Activated T-cell treated with anti-CD3 and anti-CD28 coated beads for 24 hours (primary cell): ENCODE results near the gene BNIP3.

ENCODE experiments used
- DNase-seq: peaks from one replicate; pipeline ENCODE4 v3.0.0-alpha.2; 2020; ENCODE audit warnings: low read depth

BNIP3 gene

GRCh38 chr10:131949041-131949862 lies 32.5 kb downstream of the BNIP3 start:
- no peak for DNase-seq

GRCh38 chr10:131948501-131948900 lies 33.2 kb downstream of the BNIP3 start:
- no peak for DNase-seq

GRCh38 chr10:131947631-131948347 lies 33.9 kb downstream of the BNIP3 start:
- no peak for DNase-seq

GRCh38 chr10:131946880-131947279 lies 34.8 kb downstream of the BNIP3 start:
- no peak for DNase-seq

GRCh38 chr10:131946321-131946751 lies 35.4 kb downstream of the BNIP3 start:
- no peak for DNase-seq

GRCh38 chr10:131944976-131945695 lies 36.6 kb downstream of the BNIP3 start:
- DNase-seq: no peak

GRCh38 chr10:131944412-131944811 lies 37.3 kb downstream of the BNIP3 start:
- DNase-seq: no peak

- no peak for DNase-seq
Measured at GRCh38 chr10:131943021-131943814, 38.5 kb downstream of the BNIP3 start.

GRCh38 chr10:131942455-131942854 lies 39.3 kb downstream of the BNIP3 start:
- no peak for DNase-seq

- no peak for DNase-seq
Measured at GRCh38 chr10:131938681-131939080, 43.0 kb downstream of the BNIP3 start.

- DNase-seq: no peak
Measured at GRCh38 chr10:131937836-131938235, 43.9 kb downstream of the BNIP3 start.

GRCh38 chr10:131936736-131937135 lies 45.0 kb downstream of the BNIP3 start:
- DNase-seq: no peak

- no peak for DNase-seq
Measured at GRCh38 chr10:131936294-131936693, 45.4 kb downstream of the BNIP3 start.

- no peak for DNase-seq
Measured at GRCh38 chr10:131935260-131935659, 46.5 kb downstream of the BNIP3 start.

GRCh38 chr10:131934769-131935168 lies 47.0 kb downstream of the BNIP3 start:
- DNase-seq: no peak

- DNase-seq: no peak
Measured at GRCh38 chr10:131933696-131934086, 48.0 kb downstream of the BNIP3 start.

- DNase-seq: no peak
Measured at GRCh38 chr10:131933016-131933695, 48.6 kb downstream of the BNIP3 start.

- no peak for DNase-seq
Measured at GRCh38 chr10:131931981-131932380, 49.7 kb downstream of the BNIP3 start.

- no peak for DNase-seq
Measured at GRCh38 chr10:131930586-131931330, 51.0 kb downstream of the BNIP3 start.

- no peak for DNase-seq
Measured at GRCh38 chr10:131930150-131930549, 51.6 kb downstream of the BNIP3 start.
